Measurements from ENCODE around the gene TBX10. TPM values are rescaled to one million over a fixed set of nuclear protein-coding genes. Genes with fewer than 3 reads are reported as not detected.

Gene TBX10
- total and polyA plus RNA-seq, 2 of the 8 experiments (the other 6 are each of a cell fraction or from before 2014, with no cell fraction given), result 0.09 TPM; not detected in 1

DNA sequence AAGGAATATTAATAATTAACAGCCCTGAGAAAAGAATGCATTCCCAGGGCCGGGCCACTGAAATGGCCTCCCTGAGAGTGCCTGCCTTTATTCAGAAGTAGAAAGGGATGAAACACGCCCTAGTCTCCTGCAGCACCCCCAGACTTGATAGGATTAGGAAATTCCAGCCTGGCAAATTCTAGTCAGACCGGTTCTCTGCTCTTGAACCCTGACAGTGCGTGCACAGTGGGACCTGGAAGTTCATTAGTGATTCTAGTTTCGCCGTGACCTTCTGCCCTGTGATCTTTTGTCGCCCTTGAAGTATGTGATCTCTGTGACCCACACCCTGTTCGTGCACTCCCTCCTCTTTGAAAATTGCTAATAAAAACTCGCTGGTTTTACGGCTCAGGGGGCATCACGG, 58.1 kb downstream of the TBX10 start (continued):
- TF ChIP-seq SIRT6 (IDR thresholded peaks at IDR 0.05; ENCODE audit: low read length) (no peak), HDAC2 (IDR thresholded peaks at IDR 0.05; ENCODE audit: borderline replicate concordance in 1 of 2, low read depth in 2 of 2, low read length in 2 of 2) (peak in 1 of 2 experiments; percentile 37; a peak in 1 of 4 replicates), SP1 (IDR thresholded peaks at IDR 0.05; ENCODE audit: low read depth, low read length) (peak; percentile 93), GABPA (IDR thresholded peaks at IDR 0.05; ENCODE audit: borderline replicate concordance, insufficient read depth, low read length) (no peak), EGR1 (IDR thresholded peaks at IDR 0.05; ENCODE audit: borderline replicate concordance, low read depth, low read length) (no peak), PHF8 (conservative IDR thresholded peaks at IDR 0.05; ENCODE audit: low read depth, low read length) (no peak), CREB1 (IDR thresholded peaks at IDR 0.05) (no peak), POU5F1 (IDR thresholded peaks at IDR 0.05; ENCODE audit: low read depth, low read length) (0 out of 2 replicates have a peak, but pooled peaks have one; percentile 20), JUND (IDR thresholded peaks at IDR 0.05; ENCODE audit: low read length) (no peak), SUZ12 (IDR thresholded peaks at IDR 0.05; ENCODE audit: low read length) (no peak), TBP (IDR thresholded peaks at IDR 0.05; ENCODE audit: low read depth, low read length) (peak; percentile 46; the same call in 1 of the 2 replicates), TCF12 (IDR thresholded peaks at IDR 0.05; ENCODE audit: low read depth, low read length) (0 out of 2 replicates have a peak, but pooled peaks have one; percentile 59), BCL11A (IDR thresholded peaks at IDR 0.05; ENCODE audit: low read depth in 2 of 2, low read length in 2 of 2) (peak in 1 of 2 experiments; percentile 71), SIX5 (IDR thresholded peaks at IDR 0.05; ENCODE audit: low read depth, low read length) (no peak), SIN3A (conservative IDR thresholded peaks at IDR 0.05 in 1 of 2, IDR thresholded peaks at IDR 0.05 in 1 of 2; ENCODE audit: low read depth in 1 of 2, low read length in 2 of 2) (no peak), MAFK (IDR thresholded peaks at IDR 0.05; ENCODE audit: low read depth, low read length) (no peak), KDM1A (IDR thresholded peaks at IDR 0.05; ENCODE audit: borderline replicate concordance, low read length) (no peak), YY1 (IDR thresholded peaks at IDR 0.05; ENCODE audit: low read depth, low read length) (0 out of 2 replicates have a peak, but pooled peaks have one; percentile 26), RNF2 (IDR thresholded peaks at IDR 0.05; ENCODE audit: borderline replicate concordance, low read depth, low read length, missing control alignments, poor library complexity, severe bottlenecking) (no peak), CTBP2 (IDR thresholded peaks at IDR 0.05; ENCODE audit: borderline replicate concordance, insufficient read depth, insufficient read length, low read length) (no peak), POLR2AphosphoS5 (IDR thresholded peaks at IDR 0.05; ENCODE audit: low read depth, low read length) (no peak), CBX8 (IDR thresholded peaks at IDR 0.05; ENCODE audit: borderline replicate concordance, low read depth, low read length) (no peak), EZH2 (IDR thresholded peaks at IDR 0.05; ENCODE audit: low read depth, low read length, severe bottlenecking) (no peak)
- TF ChIP-seq, protein P1, sequence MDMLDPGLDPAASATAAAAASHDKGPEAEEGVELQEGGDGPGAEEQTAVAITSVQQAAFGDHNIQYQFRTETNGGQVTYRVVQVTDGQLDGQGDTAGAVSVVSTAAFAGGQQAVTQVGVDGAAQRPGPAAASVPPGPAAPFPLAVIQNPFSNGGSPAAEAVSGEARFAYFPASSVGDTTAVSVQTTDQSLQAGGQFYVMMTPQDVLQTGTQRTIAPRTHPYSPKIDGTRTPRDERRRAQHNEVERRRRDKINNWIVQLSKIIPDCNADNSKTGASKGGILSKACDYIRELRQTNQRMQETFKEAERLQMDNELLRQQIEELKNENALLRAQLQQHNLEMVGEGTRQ (IDR thresholded peaks at IDR 0.05; ENCODE audit: low read length), result no peak
